ENCODE results near the gene MX1. TPM values are rescaled to one million over a fixed set of nuclear protein-coding genes. Genes with fewer than 3 reads are reported as not detected.

Gene MX1
- total RNA-seq, 1 donor from 2014 or later: 10.0 TPM

- DNase-seq: no peak
Measured at GRCh38 chr21:41432562-41433460, 6.8 kb downstream of the MX1 start.

- DNase-seq: no peak
Measured at GRCh38 chr21:41433566-41433965, 7.5 kb downstream of the MX1 start.

- DNase-seq: no peak
Measured at GRCh38 chr21:41435706-41436105, 9.7 kb downstream of the MX1 start.

GRCh38 chr21:41437729-41438128 lies 11.7 kb downstream of the MX1 start:
- no peak for DNase-seq

- DNase-seq: no peak
Measured at GRCh38 chr21:41438425-41439113, 12.5 kb downstream of the MX1 start.

GRCh38 chr21:41439248-41439647 lies 13.2 kb downstream of the MX1 start:
- no peak for DNase-seq

- no peak for DNase-seq
Measured at GRCh38 chr21:41441546-41441945, 15.5 kb downstream of the MX1 start.

- peak; percentile 11 for DNase-seq
Measured at GRCh38 chr21:41442481-41443186, 16.6 kb downstream of the MX1 start.

GRCh38 chr21:41443562-41443961 lies 17.5 kb downstream of the MX1 start:
- DNase-seq: no peak

GRCh38 chr21:41444703-41445464 lies 18.8 kb downstream of the MX1 start:
- DNase-seq: no peak

GRCh38 chr21:41445465-41445862 lies 19.4 kb downstream of the MX1 start:
- DNase-seq: no peak

GRCh38 chr21:41446586-41446985 lies 20.5 kb downstream of the MX1 start:
- DNase-seq: no peak

GRCh38 chr21:41447356-41447755 lies 21.3 kb downstream of the MX1 start:
- no peak for DNase-seq

GRCh38 chr21:41449613-41450012 lies 23.6 kb downstream of the MX1 start:
- DNase-seq: no peak

- no peak for DNase-seq
Measured at GRCh38 chr21:41451753-41452676, 26.0 kb downstream of the MX1 start.

GRCh38 chr21:41453198-41453597 lies 27.2 kb downstream of the MX1 start:
- DNase-seq: no peak

- no peak for DNase-seq
Measured at GRCh38 chr21:41453761-41454160, 27.7 kb downstream of the MX1 start.

GRCh38 chr21:41458121-41458520 lies 32.1 kb downstream of the MX1 start:
- peak; percentile 11 for DNase-seq

GRCh38 chr21:41458559-41458958 lies 32.5 kb downstream of the MX1 start:
- no peak for DNase-seq

- no peak for DNase-seq
Measured at GRCh38 chr21:41459884-41460534, 34.0 kb downstream of the MX1 start.

Measured in dermis blood vessel endothelial cell (primary cell).